Endothelial cell of umbilical vein (primary cell): ENCODE data around the gene GNAQ. TPM values are rescaled to one million over a fixed set of nuclear protein-coding genes. Genes with fewer than 3 reads are reported as not detected.

Source experiments
- BruUV-seq: library from RNA; stranded (reverse); fragments of 400-500 nt; replicated peaks from 2 replicates; lab custom pipeline; 2021; lab: Mats Ljungman, UMichigan
- CTCF ChIA-PET: fragments of 300-600, 350-600 bp; sonication (Branson Sonifier 250); formaldehyde crosslinking; loops from one replicate; lab custom pipeline; 2021; ENCODE audit warnings: antibody characterized with exemption, inconsistent platforms; lab: Charles Lee
- POLR2A ChIA-PET: fragments of 300-600, 350-600 bp; sonication (Branson Sonifier 250); formaldehyde crosslinking; loops from one replicate; lab custom pipeline; 2021; ENCODE audit warnings: antibody characterized with exemption, inconsistent platforms; lab: Charles Lee
- DNase-seq: peaks from one replicate; pipeline ENCODE4 v3.0.0-alpha.2; 2011; ENCODE audit warnings: low read depth, low spot score
- FAIRE-seq: peaks from 2 replicates; lab custom pipeline; 2011; peaks lifted over from hg19 to GRCh38; lab: Jason Lieb, UNC
- H2AFZ ChIP-seq: 2 replicates; pipeline ENCODE4 v1.6.0; 2012; ENCODE audit warnings: low read depth, low read length, control low read depth, inconsistent platforms
- H3K27ac ChIP-seq: 2 replicates; pipeline ENCODE4 v1.5.1; 2011; ENCODE audit warnings: low read depth, mild to moderate bottlenecking, control low read depth, low read length, moderate library complexity; ENCODE audit not compliant: insufficient read depth
- H3K27me3 ChIP-seq, 2 experiments: 2 replicates each; pipeline versions ENCODE4 v1.6.0 to v1.6.1; 2011; ENCODE audit warnings: low read length in 2 of 2, mixed read lengths in 1 of 2; ENCODE audit not compliant: control insufficient read depth in 2 of 2, insufficient read depth in 2 of 2
- H3K36me3 ChIP-seq, 2 experiments: 2 replicates in 1 of 2; 3 replicates in 1 of 2; pipeline ENCODE4 v1.5.1; 2011; ENCODE audit warnings: low read length in 2 of 2, mild to moderate bottlenecking in 1 of 2, moderate library complexity in 1 of 2; ENCODE audit not compliant: control insufficient read depth in 2 of 2, insufficient read depth in 2 of 2; ENCODE audit errors: extremely low read depth in 1 of 2
- H3K4me1 ChIP-seq: 3 replicates; pipeline ENCODE4 v1.5.1; 2011; ENCODE audit warnings: mild to moderate bottlenecking, low read length; ENCODE audit not compliant: control insufficient read depth, insufficient read depth; ENCODE audit errors: extremely low read depth
- H3K4me2 ChIP-seq: 2 replicates; pipeline ENCODE4 v1.6.1; 2011; ENCODE audit warnings: low read length, control low read depth, mixed read lengths; ENCODE audit not compliant: insufficient read depth
- H3K4me3 ChIP-seq, 3 experiments: fragments of 200-600 bp in 1 of 3; sonication (generic), shearing (Covaris generic) in 1 of 3; replicated peaks in 1 of 3; 2 replicates each; pipeline ENCODE4 v1.5.1; 2011 to 2016; ENCODE audit warnings: control low read depth in 3 of 3, low read length in 3 of 3, mild to moderate bottlenecking in 2 of 3, inconsistent platforms in 1 of 3, low read depth in 1 of 3, moderate library complexity in 1 of 3; ENCODE audit not compliant: insufficient read depth in 1 of 3
- H3K79me2 ChIP-seq: 2 replicates; pipeline ENCODE4 v1.6.0; 2012; ENCODE audit warnings: low read length, inconsistent platforms; ENCODE audit not compliant: control insufficient read depth, insufficient read depth
- H3K9ac ChIP-seq: replicated peaks from 2 replicates; pipeline ENCODE3; 2011; ENCODE audit warnings: low read length, control low read depth; ENCODE audit not compliant: insufficient read depth; ENCODE audit errors: extremely low read depth
- H3K9me1 ChIP-seq: replicated peaks from 3 replicates; pipeline ENCODE4 v1.6.0; 2011; ENCODE audit warnings: mild to moderate bottlenecking, low read length; ENCODE audit not compliant: control insufficient read depth, insufficient read depth; ENCODE audit errors: extremely low read depth
- H3K9me3 ChIP-seq: replicated peaks from 2 replicates; pipeline ENCODE4 v1.5.1; 2012; ENCODE audit warnings: low read length, inconsistent platforms; ENCODE audit not compliant: control insufficient read depth, insufficient read depth
- H4K20me1 ChIP-seq: replicated peaks from 2 replicates; pipeline ENCODE3; 2011; ENCODE audit warnings: mild to moderate bottlenecking, low read length; ENCODE audit not compliant: control insufficient read depth, insufficient read depth; ENCODE audit errors: extremely low read depth
- EZH2 ChIP-seq: IDR thresholded peaks from 2 replicates; pipeline ENCODE4 v1.6.1; 2012; ENCODE audit warnings: borderline replicate concordance, low read depth, mild to moderate bottlenecking, moderate library complexity, low read length, inconsistent platforms; ENCODE audit not compliant: severe bottlenecking
- FOS ChIP-seq: IDR thresholded peaks from 2 replicates; pipeline ENCODE4 v1.6.1; 2011; ENCODE audit warnings: mild to moderate bottlenecking, low read length, moderate library complexity, borderline replicate concordance; ENCODE audit not compliant: insufficient read depth
- GATA2 ChIP-seq: IDR thresholded peaks from 2 replicates; pipeline ENCODE4 v1.7.0; 2011; ENCODE audit warnings: low read depth, mild to moderate bottlenecking, moderate library complexity, mixed read lengths, low read length; ENCODE audit not compliant: insufficient read length, insufficient read depth
- JUN ChIP-seq: IDR thresholded peaks from 2 replicates; pipeline ENCODE4 v1.6.1; 2011; ENCODE audit warnings: borderline replicate concordance, low read depth; ENCODE audit not compliant: insufficient read length, insufficient read depth
- MYC ChIP-seq: IDR thresholded peaks from one replicate; pipeline ENCODE4 v1.6.1; 2011; ENCODE audit warnings: mild to moderate bottlenecking, low read depth, low read length
- POLR2A ChIP-seq: IDR thresholded peaks from 2 replicates; pipeline ENCODE4 v1.6.1; 2012; ENCODE audit warnings: low read depth, mild to moderate bottlenecking, control low read depth, low read length
- POLR2AphosphoS5 ChIP-seq: IDR thresholded peaks from 2 replicates; pipeline ENCODE4 v1.6.1; 2012; ENCODE audit warnings: low read depth, mild to moderate bottlenecking, control low read depth, low read length, moderate library complexity; ENCODE audit not compliant: insufficient read depth
- dilution Hi-C: fragments of 300-500 bp; cut with MboI; formaldehyde crosslinking; loops from one replicate; pipeline ENCODE4 v1.15.0; 2019; ENCODE audit warnings: low sequenced_read_pairs; ENCODE audit not compliant: extremely low pct_ligation_motif_present
- intact Hi-C: fragments of 100-400 bp; cut with micrococcal nuclease; formaldehyde crosslinking; loops from one replicate; pipeline ENCODE4 v1.10.0; 2022
- polyA plus RNA-seq, 4 experiments: library from polyadenylated mRNA; depleted of rRNA in 3 of 4; stranded (reverse) in 3 of 4; unstranded in 1 of 4; fragments of >200 nt; gene quantifications; 2 replicates each; pipeline versions ENCODE4 v1.2.1 to v1.2.3, GENCODE V29; 2011 to 2012; ENCODE audit warnings: missing spikeins in 1 of 4
- total RNA-seq: library from RNA; stranded (reverse); gene quantifications from 2 replicates; pipeline ENCODE4 v1.2.3, GENCODE V29; 2021
- TF ChIP-seq, protein P1 (sequence below): IDR thresholded peaks from 2 replicates; pipeline ENCODE4 v1.6.1; 2011; ENCODE audit not compliant: insufficient read depth, insufficient read length
- TF ChIP-seq, protein P2 (sequence below), 2 donors: IDR thresholded peaks; 1 replicate in 1 of 2; 2 replicates in 1 of 2; pipeline ENCODE4 v1.5.1; 2011; ENCODE audit warnings: low read length in 2 of 2, mild to moderate bottlenecking in 2 of 2, moderate library complexity in 2 of 2, control low read depth in 1 of 2, inconsistent platforms in 1 of 2, low read depth in 1 of 2; ENCODE audit not compliant: insufficient read depth in 1 of 2; ENCODE audit errors: extremely low read depth in 1 of 2

GNAQ gene
- total and polyA plus RNA-seq, 2 donors (not counting 3 experiments of a cell fraction or from before 2014, with no cell fraction given): 26.1 to 67.3 TPM

DNA sequence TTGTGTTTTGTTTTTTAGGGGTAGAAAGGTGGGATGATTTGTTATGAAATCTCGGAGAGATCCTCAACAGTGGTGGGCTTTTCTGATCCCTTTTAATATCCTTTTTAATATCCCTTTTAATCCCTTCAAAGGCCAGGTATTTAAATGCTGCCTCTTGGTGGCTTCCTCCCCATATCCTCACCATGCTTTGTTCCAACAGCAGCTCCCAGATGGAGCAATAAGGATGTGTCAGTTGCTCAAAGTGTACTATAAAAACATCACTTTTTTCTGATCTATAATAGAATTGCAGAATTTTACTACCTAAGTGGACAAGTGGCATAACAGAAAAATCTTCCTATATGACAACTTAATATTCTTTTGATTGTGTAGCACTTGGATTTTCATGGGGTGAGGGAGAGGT is 160.1 kb downstream of the GNAQ start:
- BruUV-seq: no TSS peak
- no peak overlapping the region for H3K4me3 ChIP-seq
- no peak for FAIRE-seq
- TF ChIP-seq POLR2AphosphoS5: no peak
- TF ChIP-seq, protein P1, sequence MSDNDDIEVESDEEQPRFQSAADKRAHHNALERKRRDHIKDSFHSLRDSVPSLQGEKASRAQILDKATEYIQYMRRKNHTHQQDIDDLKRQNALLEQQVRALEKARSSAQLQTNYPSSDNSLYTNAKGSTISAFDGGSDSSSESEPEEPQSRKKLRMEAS: no peak
- TF ChIP-seq EZH2: no peak
- TF ChIP-seq FOS: no peak
- TF ChIP-seq GATA2: no peak
- no peak for TF ChIP-seq POLR2A
- no peak for TF ChIP-seq JUN
- TF ChIP-seq MYC: no peak
- TF ChIP-seq, protein P2, sequence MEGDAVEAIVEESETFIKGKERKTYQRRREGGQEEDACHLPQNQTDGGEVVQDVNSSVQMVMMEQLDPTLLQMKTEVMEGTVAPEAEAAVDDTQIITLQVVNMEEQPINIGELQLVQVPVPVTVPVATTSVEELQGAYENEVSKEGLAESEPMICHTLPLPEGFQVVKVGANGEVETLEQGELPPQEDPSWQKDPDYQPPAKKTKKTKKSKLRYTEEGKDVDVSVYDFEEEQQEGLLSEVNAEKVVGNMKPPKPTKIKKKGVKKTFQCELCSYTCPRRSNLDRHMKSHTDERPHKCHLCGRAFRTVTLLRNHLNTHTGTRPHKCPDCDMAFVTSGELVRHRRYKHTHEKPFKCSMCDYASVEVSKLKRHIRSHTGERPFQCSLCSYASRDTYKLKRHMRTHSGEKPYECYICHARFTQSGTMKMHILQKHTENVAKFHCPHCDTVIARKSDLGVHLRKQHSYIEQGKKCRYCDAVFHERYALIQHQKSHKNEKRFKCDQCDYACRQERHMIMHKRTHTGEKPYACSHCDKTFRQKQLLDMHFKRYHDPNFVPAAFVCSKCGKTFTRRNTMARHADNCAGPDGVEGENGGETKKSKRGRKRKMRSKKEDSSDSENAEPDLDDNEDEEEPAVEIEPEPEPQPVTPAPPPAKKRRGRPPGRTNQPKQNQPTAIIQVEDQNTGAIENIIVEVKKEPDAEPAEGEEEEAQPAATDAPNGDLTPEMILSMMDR (IDR thresholded peaks at IDR 0.05; ENCODE audit: extremely low read depth in 1 of 2, insufficient read depth in 1 of 2, low read depth in 1 of 2, low read length in 2 of 2): no peak
- H3K27ac ChIP-seq: no peak overlapping the region
- H3K4me2 ChIP-seq: no peak overlapping the region
- no peaks in the 10 kb centered on the region for H3K9me3 ChIP-seq
- H3K27me3 ChIP-seq: no peaks in the 10 kb centered on the region
- no peaks in the 10 kb centered on the region for H3K36me3 ChIP-seq
- no peak overlapping the region for H2AFZ ChIP-seq
- ChIA-PET POLR2A (no interaction called here), CTCF (interaction anchor here (0.9 kb wide), 2 partner anchors 30 to 164 kb away, joined by 3 read pairs; no protein-coding TSS in a partner anchor)
- peaks cover 6% of the 10 kb centered on the region for H3K4me1 ChIP-seq
- no peak for DNase-seq
- H3K9me1 ChIP-seq: no peaks in the 10 kb centered on the region
- no peaks in the 10 kb centered on the region for H4K20me1 ChIP-seq
- peaks cover 19% of the 10 kb centered on the region for H3K79me2 ChIP-seq
- dilution Hi-C loops: no loop called here
- H3K9ac ChIP-seq: no peak overlapping the region
- intact Hi-C loops: no loop called here
